ENCODE data around the gene MAML2. TPM values are rescaled to one million over a fixed set of nuclear protein-coding genes. Genes with fewer than 3 reads are reported as not detected.

Gene MAML2
- total RNA-seq, 2 donors from 2014 or later = 29.2 to 34.9 TPM

- Mint-ChIP-seq H3K27me3 (no peaks in the 10 kb centered on the region), H3K4me1 (peaks cover 39% of the 10 kb centered on the region), H3K4me3 (no peak overlapping the region), H3K36me3 (ENCODE audit: low read depth) (no peaks in the 10 kb centered on the region), H3K27ac (peak overlapping the region; percentile 97)
- H3K9me3 ChIP-seq (ENCODE audit: control insufficient read depth, low read length, poor library complexity, severe bottlenecking) = no peaks in the 10 kb centered on the region
- DNase-seq (no peak), ATAC-seq (peak; percentile 60)
Measured at GRCh38 chr11:96221244-96222070, 121.5 kb downstream of the MAML2 start.

GRCh38 chr11:96219981-96220623 lies 122.9 kb downstream of the MAML2 start:
- DNase-seq (no peak), ATAC-seq (peak; percentile 37)
- H3K27ac Mint-ChIP-seq = peak overlapping the region; percentile 97
- H3K4me3 Mint-ChIP-seq = peak overlapping the region; percentile 15
- no peaks in the 10 kb centered on the region for H3K36me3 Mint-ChIP-seq (ENCODE audit: low read depth)
- H3K27me3 Mint-ChIP-seq = no peaks in the 10 kb centered on the region
- peaks cover 48% of the 10 kb centered on the region for H3K4me1 Mint-ChIP-seq
- H3K9me3 ChIP-seq (ENCODE audit: control insufficient read depth, low read length, poor library complexity, severe bottlenecking) = no peaks in the 10 kb centered on the region

GRCh38 chr11:96218901-96219300 lies 124.1 kb downstream of the MAML2 start:
- H3K4me3 Mint-ChIP-seq = no peak overlapping the region
- ATAC-seq (no peak), DNase-seq (no peak)
- no peaks in the 10 kb centered on the region for H3K36me3 Mint-ChIP-seq (ENCODE audit: low read depth)
- H3K4me1 Mint-ChIP-seq = peaks cover 45% of the 10 kb centered on the region
- peak overlapping the region; percentile 97 for H3K27ac Mint-ChIP-seq
- no peaks in the 10 kb centered on the region for H3K9me3 ChIP-seq (ENCODE audit: control insufficient read depth, low read length, poor library complexity, severe bottlenecking)
- no peaks in the 10 kb centered on the region for H3K27me3 Mint-ChIP-seq

- Mint-ChIP-seq H3K4me1 (peaks cover 48% of the 10 kb centered on the region), H3K4me3 (no peak overlapping the region), H3K27ac (peak overlapping the region; percentile 97), H3K36me3 (ENCODE audit: low read depth) (no peaks in the 10 kb centered on the region), H3K27me3 (no peaks in the 10 kb centered on the region)
- ATAC-seq (no peak), DNase-seq (no peak)
- H3K9me3 ChIP-seq (ENCODE audit: control insufficient read depth, low read length, poor library complexity, severe bottlenecking) = no peaks in the 10 kb centered on the region
Measured at GRCh38 chr11:96218006-96218405, 125.0 kb downstream of the MAML2 start.

- peak overlapping the region; percentile 97 for H3K27ac Mint-ChIP-seq
- DNase-seq (no peak), ATAC-seq (no peak)
- H3K4me1 Mint-ChIP-seq = peaks cover 52% of the 10 kb centered on the region
- H3K9me3 ChIP-seq (ENCODE audit: control insufficient read depth, low read length, poor library complexity, severe bottlenecking) = no peaks in the 10 kb centered on the region
- H3K36me3 Mint-ChIP-seq (ENCODE audit: low read depth) = no peaks in the 10 kb centered on the region
- no peak overlapping the region for H3K4me3 Mint-ChIP-seq
- H3K27me3 Mint-ChIP-seq = no peaks in the 10 kb centered on the region
Measured at GRCh38 chr11:96217206-96217605, 125.8 kb downstream of the MAML2 start.

- peaks cover 49% of the 10 kb centered on the region for H3K4me1 Mint-ChIP-seq
- peak; percentile 46 for ATAC-seq
- peak overlapping the region; percentile 5 for H3K4me3 Mint-ChIP-seq
Measured at GRCh38 chr11:96215826-96216225, 127.2 kb downstream of the MAML2 start.

GRCh38 chr11:96215110-96215782 lies 127.7 kb downstream of the MAML2 start:
- H3K36me3 Mint-ChIP-seq (ENCODE audit: low read depth) = no peaks in the 10 kb centered on the region
- H3K4me1 Mint-ChIP-seq = peaks cover 47% of the 10 kb centered on the region
- no peaks in the 10 kb centered on the region for H3K27me3 Mint-ChIP-seq
- ATAC-seq = peak; percentile 78
- DNase-seq = no peak
- H3K4me3 Mint-ChIP-seq = peak overlapping the region; percentile 75
- H3K9me3 ChIP-seq (ENCODE audit: control insufficient read depth, low read length, poor library complexity, severe bottlenecking) = no peaks in the 10 kb centered on the region
- peak overlapping the region; percentile 97 for H3K27ac Mint-ChIP-seq

More at GRCh38 chr11:96215826-96216225, 127.2 kb downstream of the MAML2 start:
- Mint-ChIP-seq H3K27ac (peak overlapping the region; percentile 97), H3K36me3 (ENCODE audit: low read depth) (no peaks in the 10 kb centered on the region), H3K27me3 (no peaks in the 10 kb centered on the region)
- no peaks in the 10 kb centered on the region for H3K9me3 ChIP-seq (ENCODE audit: control insufficient read depth, low read length, poor library complexity, severe bottlenecking)
- no peak for DNase-seq

- peak overlapping the region; percentile 97 for H3K27ac Mint-ChIP-seq
Measured at GRCh38 chr11:96214777-96215109, 128.3 kb downstream of the MAML2 start.

GRCh38 chr11:96213500-96213899 lies 129.5 kb downstream of the MAML2 start:
- no peaks in the 10 kb centered on the region for H3K9me3 ChIP-seq (ENCODE audit: control insufficient read depth, low read length, poor library complexity, severe bottlenecking)
- Mint-ChIP-seq H3K27ac (peak overlapping the region; percentile 51), H3K4me3 (no peak overlapping the region), H3K36me3 (ENCODE audit: low read depth) (no peaks in the 10 kb centered on the region), H3K4me1 (peaks cover 51% of the 10 kb centered on the region), H3K27me3 (no peaks in the 10 kb centered on the region)
- DNase-seq = no peak
- no peak for ATAC-seq

More at GRCh38 chr11:96214777-96215109, 128.3 kb downstream of the MAML2 start:
- DNase-seq (no peak), ATAC-seq (no peak)
- H3K36me3 Mint-ChIP-seq (ENCODE audit: low read depth) = no peaks in the 10 kb centered on the region
- no peaks in the 10 kb centered on the region for H3K27me3 Mint-ChIP-seq
- H3K9me3 ChIP-seq (ENCODE audit: control insufficient read depth, low read length, poor library complexity, severe bottlenecking) = no peaks in the 10 kb centered on the region
- H3K4me3 Mint-ChIP-seq = peak overlapping the region; percentile 75
- H3K4me1 Mint-ChIP-seq = peaks cover 44% of the 10 kb centered on the region

GRCh38 chr11:96211436-96211835 lies 131.6 kb downstream of the MAML2 start:
- H3K4me1 Mint-ChIP-seq = peaks cover 56% of the 10 kb centered on the region

GRCh38 chr11:96207459-96208449 lies 135.2 kb downstream of the MAML2 start:
- no peaks in the 10 kb centered on the region for H3K27me3 Mint-ChIP-seq
- peak overlapping the region; percentile 95 for H3K27ac Mint-ChIP-seq
- H3K36me3 Mint-ChIP-seq (ENCODE audit: low read depth) = no peaks in the 10 kb centered on the region
- H3K4me3 Mint-ChIP-seq = peak overlapping the region; percentile 76
- ATAC-seq (peak; percentile 77), DNase-seq (no peak)
- peaks cover 54% of the 10 kb centered on the region for H3K4me1 Mint-ChIP-seq
- H3K9me3 ChIP-seq (ENCODE audit: control insufficient read depth, low read length, poor library complexity, severe bottlenecking) = no peaks in the 10 kb centered on the region

More at GRCh38 chr11:96211436-96211835, 131.6 kb downstream of the MAML2 start:
- H3K9me3 ChIP-seq (ENCODE audit: control insufficient read depth, low read length, poor library complexity, severe bottlenecking) = no peaks in the 10 kb centered on the region
- peak overlapping the region; percentile 16 for H3K4me3 Mint-ChIP-seq
- no peaks in the 10 kb centered on the region for H3K36me3 Mint-ChIP-seq (ENCODE audit: low read depth)
- DNase-seq (no peak), ATAC-seq (no peak)
- no peaks in the 10 kb centered on the region for H3K27me3 Mint-ChIP-seq
- peak overlapping the region; percentile 51 for H3K27ac Mint-ChIP-seq

- no peaks in the 10 kb centered on the region for H3K27me3 Mint-ChIP-seq
- peak overlapping the region; percentile 95 for H3K27ac Mint-ChIP-seq
- peaks cover 48% of the 10 kb centered on the region for H3K4me1 Mint-ChIP-seq
- H3K4me3 Mint-ChIP-seq = peak overlapping the region; percentile 76
- no peaks in the 10 kb centered on the region for H3K9me3 ChIP-seq (ENCODE audit: control insufficient read depth, low read length, poor library complexity, severe bottlenecking)
- ATAC-seq (no peak), DNase-seq (no peak)
- H3K36me3 Mint-ChIP-seq (ENCODE audit: low read depth) = no peaks in the 10 kb centered on the region
Measured at GRCh38 chr11:96206955-96207354, 136.0 kb downstream of the MAML2 start.
